TTC549 (cell line): ENCODE results near the gene LRP1B.
"Not testable (repeated sequence)": the region's sequence is repeated elsewhere in the genome, so short reads cannot be mapped to it uniquely, and the experiment has no call there.

Experiments
- FAIRE-seq: peaks from 2 replicates; lab custom pipeline; 2012; peaks lifted over from hg19 to GRCh38; lab: Jason Lieb, UNC

LRP1B gene

GRCh38 chr2:140597205-140597604, 1533.6 kb downstream of the LRP1B start:
- no peak for FAIRE-seq

DNA sequence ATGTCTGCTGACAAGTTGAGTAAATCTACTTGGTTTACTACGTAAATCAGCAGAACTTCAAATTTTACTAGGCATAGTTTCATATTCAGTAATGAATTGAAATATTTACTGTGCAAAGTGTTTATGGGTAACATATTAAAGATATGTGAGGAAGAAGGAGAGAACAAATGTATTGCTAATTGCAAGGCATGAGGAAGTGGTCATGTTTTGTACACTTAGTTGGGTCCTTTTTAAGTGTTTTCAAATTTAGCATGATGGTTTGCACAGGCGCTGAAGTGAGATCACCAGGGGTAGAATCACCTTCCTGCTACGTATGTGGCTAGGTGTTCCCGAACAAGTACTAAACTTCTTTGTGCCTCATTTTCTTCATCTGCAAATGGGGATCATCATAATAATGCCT, 1534.4 kb downstream of the LRP1B start:
- no peak for FAIRE-seq

GRCh38 chr2:140595107-140595506, 1535.7 kb downstream of the LRP1B start:
- FAIRE-seq, result no peak

- FAIRE-seq, result no peak
These were observed 1537.7 kb downstream of the LRP1B start for GRCh38 chr2:140593132-140593531.

DNA sequence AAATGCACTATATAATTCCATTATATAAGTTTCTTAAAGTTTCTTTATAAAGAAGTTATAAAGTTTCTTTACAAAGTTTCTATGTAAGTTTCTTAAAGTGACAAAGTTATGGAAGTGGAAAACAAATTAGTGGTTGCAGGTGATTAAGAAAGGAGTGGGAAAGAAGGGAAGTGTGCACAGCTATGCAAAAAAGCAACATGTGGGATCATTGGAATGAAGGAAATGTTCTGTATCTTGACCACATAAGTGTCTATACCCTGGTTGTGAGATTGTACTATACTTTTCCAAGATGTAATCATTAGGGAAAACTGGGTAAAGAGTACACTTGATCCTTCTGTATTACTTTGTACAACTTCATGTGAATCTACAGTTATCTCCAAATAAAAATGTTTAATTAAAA, 1541.1 kb downstream of the LRP1B start:
- FAIRE-seq, result no peak

DNA sequence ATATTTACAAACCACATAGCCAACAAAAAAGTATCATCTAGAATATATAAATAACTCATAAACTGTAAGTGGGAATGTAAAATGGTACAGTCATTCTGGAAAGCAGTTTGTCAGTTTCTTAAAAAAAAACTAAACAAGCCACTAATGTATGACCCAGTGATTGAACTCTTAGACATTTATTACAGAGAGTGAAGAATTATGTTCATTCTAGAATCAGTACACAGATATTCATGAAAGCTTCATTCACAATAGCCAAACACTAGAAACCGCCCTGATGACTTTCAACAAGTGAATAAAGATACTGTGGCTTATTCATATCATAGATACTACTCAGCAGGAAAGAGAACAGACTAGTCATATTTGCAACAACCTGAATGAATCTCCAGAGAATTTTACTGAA, 1541.5 kb downstream of the LRP1B start:
- no peak for FAIRE-seq

GRCh38 chr2:140586379-140586778, 1544.4 kb downstream of the LRP1B start:
- no peak for FAIRE-seq

DNA sequence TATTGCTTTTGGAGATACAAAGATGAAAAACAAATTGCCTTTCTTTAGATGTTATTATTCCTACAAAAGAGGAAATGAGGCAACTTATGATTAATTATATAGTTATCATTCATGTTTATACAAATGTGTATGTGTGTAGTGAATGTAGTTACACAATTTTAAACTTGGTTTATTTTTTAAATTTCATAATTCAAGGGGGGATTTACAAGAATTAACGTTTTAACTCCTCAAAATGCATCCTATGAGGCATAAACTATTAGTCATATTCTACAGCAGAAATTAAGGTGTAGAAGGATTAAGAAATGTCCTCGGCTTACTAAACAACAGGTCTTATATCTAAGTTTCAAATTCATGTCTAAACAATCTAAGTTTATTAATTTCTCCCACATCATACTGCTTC, 1545.8 kb downstream of the LRP1B start:
- no peak for FAIRE-seq

DNA sequence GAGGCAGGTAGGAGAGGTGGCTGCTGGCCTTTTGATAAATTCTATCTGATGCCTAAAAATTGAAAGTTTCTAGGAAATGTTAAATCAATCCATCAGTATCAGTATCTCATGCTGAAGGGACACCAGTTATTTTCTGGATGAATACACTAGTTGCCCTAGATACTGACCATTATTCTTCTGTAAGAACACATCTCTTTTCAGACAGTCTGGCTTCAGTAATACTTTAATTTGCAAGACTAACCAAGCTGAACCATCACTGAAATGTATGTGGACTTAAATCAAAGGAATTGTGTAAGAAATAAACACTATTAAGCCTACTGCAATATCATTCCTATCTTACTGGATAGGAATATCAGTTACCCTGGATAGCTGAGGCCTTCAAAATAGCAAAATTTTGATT, 1546.3 kb downstream of the LRP1B start:
- FAIRE-seq, result no peak

DNA sequence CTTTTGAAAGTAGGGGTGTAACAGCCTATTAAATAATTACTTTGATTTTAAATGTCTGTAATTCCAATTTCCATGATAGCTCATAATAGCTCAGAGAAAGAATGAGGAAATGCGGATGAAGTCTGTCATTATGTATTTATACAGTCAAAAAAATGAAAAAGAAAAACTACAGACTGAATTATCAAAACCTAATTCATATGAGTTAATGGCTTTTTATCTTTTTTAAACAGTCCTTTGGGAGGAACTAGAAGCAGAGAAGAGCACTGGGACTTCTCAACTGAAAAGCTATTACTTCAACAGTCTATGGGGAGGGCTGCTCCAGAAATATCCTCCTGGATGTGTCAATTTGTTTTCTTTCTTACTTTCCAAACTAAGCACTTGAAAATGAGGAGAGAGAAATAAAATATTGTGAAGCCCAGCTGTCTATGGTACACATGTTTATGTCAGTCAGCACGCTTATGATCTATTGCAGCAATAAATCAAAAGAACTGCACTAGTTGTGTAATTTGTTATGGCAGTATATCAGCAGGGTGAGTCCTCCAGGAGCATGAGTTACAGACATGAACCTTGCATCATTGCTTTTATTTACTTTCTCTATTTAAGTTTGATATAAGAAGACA, 1550.2 kb downstream of the LRP1B start:
- no peak for FAIRE-seq

GRCh38 chr2:140577453-140577852, 1553.4 kb downstream of the LRP1B start:
- no peak for FAIRE-seq

DNA sequence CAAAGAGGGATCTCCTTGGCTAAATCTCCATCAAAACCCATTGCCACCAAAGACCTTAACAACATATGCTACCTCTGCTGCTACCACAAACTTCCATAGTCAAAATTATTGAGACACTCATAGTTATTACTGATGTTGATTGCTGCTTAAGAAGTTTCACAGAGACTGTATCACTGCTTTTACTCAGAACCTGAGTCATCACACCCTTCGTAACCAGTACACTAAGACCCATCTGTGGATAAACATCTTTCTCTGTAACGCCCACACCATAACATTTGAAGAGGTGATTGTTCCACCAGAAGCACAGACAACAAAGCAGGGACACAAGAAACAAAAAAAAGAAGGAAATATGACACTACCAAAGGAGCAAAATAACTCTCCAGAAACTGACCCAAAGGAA, 1563.1 kb downstream of the LRP1B start:
- no peak for FAIRE-seq

DNA sequence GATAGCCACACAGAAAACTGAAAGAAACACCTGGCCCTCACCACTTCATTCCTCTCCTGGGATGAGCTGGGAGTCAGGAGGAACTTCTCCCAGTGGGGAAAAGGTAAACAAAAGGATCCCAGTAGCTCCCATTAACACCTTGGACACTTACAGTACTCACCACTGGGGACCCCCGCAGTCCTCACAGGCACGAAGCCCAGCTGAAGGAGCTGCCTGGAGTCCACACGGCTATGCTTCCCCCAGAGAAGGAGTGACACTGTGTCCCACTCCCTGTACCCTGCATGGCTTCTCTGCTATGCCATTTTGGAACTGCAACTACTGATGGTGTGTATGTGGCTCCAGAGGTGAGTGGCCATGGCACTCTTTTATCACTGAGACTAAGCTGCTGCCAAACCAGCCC, 1565.1 kb downstream of the LRP1B start:
- no peak for FAIRE-seq

GRCh38 chr2:140555701-140556100, 1575.1 kb downstream of the LRP1B start:
- FAIRE-seq, result no peak

DNA sequence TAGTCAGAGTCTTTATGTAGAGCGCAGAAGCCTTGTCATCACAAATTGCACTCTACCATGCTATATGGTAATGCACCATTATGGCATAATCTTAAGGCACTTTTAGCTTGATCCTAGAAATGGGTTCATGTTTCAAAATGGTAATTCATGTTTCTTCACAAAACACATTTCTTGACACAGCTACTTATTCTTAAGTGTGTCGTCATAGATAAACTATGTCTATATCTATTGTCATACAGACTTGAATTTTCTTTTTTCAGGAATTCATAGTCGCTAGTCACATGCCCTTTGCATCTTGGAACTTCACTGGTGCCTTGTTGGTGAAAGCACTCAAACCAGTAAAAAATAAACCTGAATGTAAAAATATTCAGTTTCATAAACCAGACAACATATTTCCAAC, 1578.2 kb downstream of the LRP1B start:
- FAIRE-seq, result no peak

GRCh38 chr2:140551287-140551686, 1579.5 kb downstream of the LRP1B start:
- no peak for FAIRE-seq

- FAIRE-seq, result no peak
These were observed 1580.0 kb downstream of the LRP1B start for GRCh38 chr2:140550821-140551220.

DNA sequence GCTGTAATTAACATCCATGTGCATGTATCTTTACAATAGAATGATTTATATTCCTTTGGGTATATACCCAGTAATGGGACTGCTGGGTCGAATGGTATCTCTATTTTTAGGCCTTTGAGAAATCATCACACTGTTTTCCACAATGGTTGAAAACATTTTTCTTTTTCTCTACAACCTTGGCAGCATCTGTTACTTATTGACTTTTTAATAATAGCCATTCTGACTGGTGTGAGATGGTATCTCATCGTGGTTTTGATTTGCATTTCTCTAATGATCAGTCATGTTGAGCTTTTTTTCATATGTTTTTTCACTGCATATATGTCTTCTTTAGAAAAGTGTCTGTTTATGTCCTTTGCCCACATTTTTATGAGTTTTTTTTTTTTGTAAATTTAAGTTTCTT, 1586.0 kb downstream of the LRP1B start:
- not testable (repeated sequence) for FAIRE-seq

- no peak for FAIRE-seq
These were observed 1588.2 kb downstream of the LRP1B start for GRCh38 chr2:140542627-140543026.

DNA sequence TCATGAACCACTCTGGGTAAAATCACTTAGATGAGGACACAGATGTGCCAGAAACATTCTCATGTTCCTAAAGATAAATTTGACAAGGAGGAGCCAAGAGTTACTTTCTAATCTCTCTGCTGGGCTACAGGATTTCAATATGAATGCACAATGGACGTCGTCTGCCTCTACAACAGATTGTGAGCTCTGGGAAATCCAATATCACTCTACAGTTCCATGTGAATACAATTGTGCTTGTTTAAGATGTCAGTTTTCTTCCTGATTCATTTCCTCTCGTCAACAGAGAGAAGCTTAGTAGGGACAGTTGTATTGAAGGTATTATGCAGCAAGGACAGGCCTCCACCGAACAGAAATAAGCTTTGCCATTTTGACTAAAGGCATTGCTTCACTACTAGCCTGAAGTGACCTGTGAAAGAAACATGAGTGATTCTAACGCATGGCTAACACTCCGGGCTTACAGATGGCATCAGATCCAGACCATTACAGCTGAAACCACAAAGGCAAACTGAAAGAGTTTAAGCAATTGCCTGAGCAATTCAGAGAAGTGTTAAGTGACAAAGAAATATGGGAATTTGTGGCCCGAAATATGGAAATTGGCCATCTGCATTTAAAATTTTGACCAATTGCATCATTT, 1591.5 kb downstream of the LRP1B start:
- FAIRE-seq, result no peak

- no peak for FAIRE-seq
These were observed 1601.1 kb downstream of the LRP1B start for GRCh38 chr2:140529706-140530105.

GRCh38 chr2:140528982-140529381, 1601.8 kb downstream of the LRP1B start:
- no peak for FAIRE-seq

DNA sequence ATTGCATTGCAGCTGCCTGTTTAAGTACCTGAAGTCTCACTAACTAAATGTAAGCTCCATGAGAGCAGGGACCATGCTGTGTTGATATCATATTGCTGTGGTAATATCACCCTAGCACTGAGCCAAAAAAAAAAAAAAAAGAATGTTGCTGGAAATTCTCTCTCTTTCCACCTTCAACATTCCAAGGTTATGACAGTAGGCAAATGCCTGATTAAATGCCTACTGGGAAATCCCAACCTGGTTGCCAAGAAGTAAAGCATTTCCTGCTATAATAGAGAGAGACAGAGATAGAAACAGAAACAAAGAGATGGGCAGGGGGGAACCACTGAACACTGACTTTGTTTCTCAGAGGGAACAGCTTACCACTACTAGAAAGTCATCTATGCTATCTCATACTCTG, 1604.2 kb downstream of the LRP1B start:
- FAIRE-seq, result no peak

DNA sequence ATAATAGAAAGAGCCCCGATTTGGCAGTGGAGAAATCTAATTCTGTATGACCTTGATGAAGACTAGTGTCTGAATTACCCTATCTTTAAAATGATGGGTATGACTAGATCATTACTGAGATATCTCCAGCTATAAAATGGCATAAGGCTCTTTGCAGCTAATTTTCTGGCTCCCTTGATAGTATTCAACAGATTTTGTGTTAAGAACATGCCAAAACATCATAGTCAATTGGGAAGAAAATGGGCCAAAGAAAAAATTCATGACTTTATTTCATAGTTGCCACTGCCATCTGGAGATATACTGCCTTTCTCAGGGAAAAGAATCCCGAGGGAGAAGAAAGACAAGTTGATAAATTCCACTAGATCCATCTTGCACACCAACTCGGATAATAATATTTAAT, 1618.7 kb downstream of the LRP1B start:
- FAIRE-seq, result no peak

DNA sequence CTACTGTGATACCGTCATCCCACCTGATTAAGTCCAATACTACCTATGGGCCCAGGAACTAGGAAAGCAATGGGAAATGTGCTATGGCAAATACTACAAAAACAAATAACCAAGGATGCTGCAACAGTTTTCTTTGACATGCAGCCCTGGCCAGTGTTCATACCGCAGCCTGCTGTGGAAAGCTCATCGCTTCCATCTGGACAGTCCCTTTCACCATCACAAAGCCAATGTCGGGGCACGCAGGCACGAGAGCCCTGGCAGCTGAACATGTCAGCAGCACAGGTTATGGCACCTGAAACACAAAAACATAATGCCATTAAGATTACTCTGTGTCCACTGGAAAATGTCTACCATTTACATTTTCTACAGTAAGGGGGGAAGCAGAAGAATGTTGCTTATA, 1621.1 kb downstream of the LRP1B start:
- FAIRE-seq, result no peak
